SK-N-SH treated with all-trans-retinoic acid at 6 μM for 48 hours (cell line): ENCODE results near the gene OR2T29.

Experiments used
- CSDC2 ChIP-seq: fragments of 250-450 bp; sonication (Bioruptor Pico); IDR thresholded peaks from 2 replicates; pipeline ENCODE4 v1.5.0; 2020; ENCODE audit warnings: mild to moderate bottlenecking, moderate library complexity
- CSRNP3 ChIP-seq: fragments of 250-450 bp; sonication (Bioruptor Pico); IDR thresholded peaks from 2 replicates; pipeline ENCODE4 v1.5.1; 2021; ENCODE audit warnings: mild to moderate bottlenecking, moderate library complexity
- GLIS3 ChIP-seq: fragments of 250-450 bp; sonication (Bioruptor Pico); IDR thresholded peaks from 2 replicates; pipeline ENCODE4 v1.5.0; 2020; ENCODE audit warnings: mild to moderate bottlenecking, moderate library complexity
- OSR1 ChIP-seq: fragments of 250-450 bp; sonication (Bioruptor Pico); IDR thresholded peaks from 2 replicates; pipeline ENCODE4 v1.8.0; 2022; ENCODE audit warnings: moderate library complexity, mild to moderate bottlenecking, inconsistent platforms
- PATZ1 ChIP-seq: fragments of 250-450 bp; sonication (Bioruptor Pico); IDR thresholded peaks from 2 replicates; pipeline ENCODE4 v1.8.0; 2020; ENCODE audit warnings: mild to moderate bottlenecking, moderate library complexity, borderline replicate concordance
- PPARA ChIP-seq: fragments of 250-450 bp; sonication (Bioruptor Pico); IDR thresholded peaks from 2 replicates; pipeline ENCODE4 v1.5.0; 2020; ENCODE audit warnings: mild to moderate bottlenecking, borderline replicate concordance
- RARB ChIP-seq: fragments of 250-450 bp; sonication (Bioruptor Pico); IDR thresholded peaks from 2 replicates; pipeline ENCODE4 v1.8.0; 2021; ENCODE audit warnings: mild to moderate bottlenecking, moderate library complexity
- TCF4 ChIP-seq: fragments of 250-450 bp; sonication (Bioruptor Pico); IDR thresholded peaks from 2 replicates; pipeline ENCODE4 v1.8.0; 2021; ENCODE audit warnings: mild to moderate bottlenecking, moderate library complexity, borderline replicate concordance
- ZC3H10 ChIP-seq: fragments of 250-450 bp; sonication (Bioruptor Pico); IDR thresholded peaks from 2 replicates; pipeline ENCODE4 v1.5.1; 2021; ENCODE audit warnings: mild to moderate bottlenecking, moderate library complexity
- ZFP3 ChIP-seq: fragments of 250-450 bp; sonication (Bioruptor Pico); IDR thresholded peaks from 2 replicates; pipeline ENCODE4 v1.5.0; 2020; ENCODE audit warnings: mild to moderate bottlenecking, moderate library complexity
- ZNF70 ChIP-seq: fragments of 450-650 bp; formaldehyde crosslinking; IDR thresholded peaks from 2 replicates; pipeline ENCODE4 v1.5.0; 2020; ENCODE audit warnings: mild to moderate bottlenecking, moderate library complexity
- TF ChIP-seq, protein P1 (sequence below): fragments of 250-450 bp; sonication (Bioruptor Pico); IDR thresholded peaks from 2 replicates; pipeline ENCODE4 v1.8.0; 2021; ENCODE audit warnings: low read depth, mild to moderate bottlenecking, moderate library complexity, borderline replicate concordance

- no peak for TF ChIP-seq ZC3H10 (CRISPR knock-in tag)
- no peak for TF ChIP-seq ZFP3 (CRISPR knock-in tag)
- no peak for TF ChIP-seq PATZ1
- no peak for TF ChIP-seq CSRNP3 (CRISPR knock-in tag)
- TF ChIP-seq PPARA, result no peak
- no peak for TF ChIP-seq RARB (CRISPR knock-in tag)
- no peak for TF ChIP-seq TCF4 (CRISPR knock-in tag)
- TF ChIP-seq, protein P1, sequence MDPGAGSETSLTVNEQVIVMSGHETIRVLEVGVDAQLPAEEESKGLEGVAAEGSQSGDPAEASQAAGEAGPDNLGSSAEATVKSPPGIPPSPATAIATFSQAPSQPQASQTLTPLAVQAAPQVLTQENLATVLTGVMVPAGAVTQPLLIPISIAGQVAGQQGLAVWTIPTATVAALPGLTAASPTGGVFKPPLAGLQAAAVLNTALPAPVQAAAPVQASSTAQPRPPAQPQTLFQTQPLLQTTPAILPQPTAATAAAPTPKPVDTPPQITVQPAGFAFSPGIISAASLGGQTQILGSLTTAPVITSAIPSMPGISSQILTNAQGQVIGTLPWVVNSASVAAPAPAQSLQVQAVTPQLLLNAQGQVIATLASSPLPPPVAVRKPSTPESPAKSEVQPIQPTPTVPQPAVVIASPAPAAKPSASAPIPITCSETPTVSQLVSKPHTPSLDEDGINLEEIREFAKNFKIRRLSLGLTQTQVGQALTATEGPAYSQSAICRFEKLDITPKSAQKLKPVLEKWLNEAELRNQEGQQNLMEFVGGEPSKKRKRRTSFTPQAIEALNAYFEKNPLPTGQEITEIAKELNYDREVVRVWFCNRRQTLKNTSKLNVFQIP (CRISPR knock-in tag), result no peak
- TF ChIP-seq CSDC2, result no peak
- no peak for TF ChIP-seq GLIS3 (CRISPR knock-in tag)
- no peak for TF ChIP-seq ZNF70 (CRISPR knock-in tag)
- no peak for TF ChIP-seq OSR1 (CRISPR knock-in tag)
Observed at GRCh38 chr1:248585266-248585665, 22.7 kb upstream of the OR2T29 start.
